Measurements from ENCODE around the gene RGS9. TPM values are rescaled to one million over a fixed set of nuclear protein-coding genes. Genes with fewer than 3 reads are reported as not detected.
A peak's percentile ranks its signal among the peaks of the same experiment; 100 is the strongest.

Gene RGS9
- total and polyA plus RNA-seq, 2 donors (not counting 1 experiment from before 2014, with no cell fraction given) = 1.6 to 1.7 TPM

DNA sequence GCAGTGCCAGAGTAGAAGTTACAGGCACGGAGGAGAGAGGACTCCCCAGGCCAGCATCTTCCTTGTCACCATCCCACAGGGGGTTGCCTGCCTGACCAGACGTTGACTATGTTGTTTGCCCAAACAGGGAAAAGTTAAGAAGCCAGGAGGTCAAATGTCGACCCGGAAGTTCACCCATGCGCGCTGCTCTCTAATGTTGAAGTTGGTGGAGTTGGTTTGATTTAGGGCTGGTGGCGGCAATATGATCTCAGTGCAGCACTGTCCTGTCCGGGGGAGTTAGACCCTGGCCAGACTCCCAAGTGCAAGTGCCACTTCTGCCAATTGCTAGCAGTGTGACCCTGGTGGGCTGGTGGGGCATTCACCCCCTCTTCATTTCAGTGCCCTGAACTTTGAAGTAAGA is 30.4 kb downstream of the RGS9 start:
- Histone ChIP-seq H3K4me3 (replicated peaks in 1 of 4; ENCODE audit: control extremely low read depth in 1 of 4, insufficient read depth in 1 of 4, low read depth in 3 of 4, low read length in 4 of 4) (no peak overlapping the region), H3K4me1 (ENCODE audit: control insufficient read depth, extremely low read depth, insufficient read depth, low read length) (peaks cover 3% of the 10 kb centered on the region), H2AFZ (ENCODE audit: low read length) (no peak overlapping the region), H3K27me3 (ENCODE audit: control insufficient read depth, insufficient read depth, low read length) (no peaks in the 10 kb centered on the region), H3K27ac (ENCODE audit: insufficient read depth, low read length) (no peak overlapping the region), H3K9ac (ENCODE audit: insufficient read depth, low read length) (no peak overlapping the region), H3K9me3 (ENCODE audit: control insufficient read depth, insufficient read depth, low read depth, low read length) (no peaks in the 10 kb centered on the region), H3K79me2 (ENCODE audit: control insufficient read depth, insufficient read depth, low read length) (no peaks in the 10 kb centered on the region), H3K4me2 (ENCODE audit: extremely low read depth, insufficient read depth, low read length) (no peak overlapping the region), H4K20me1 (ENCODE audit: control insufficient read depth, extremely low read depth, insufficient read depth, low read length) (no peaks in the 10 kb centered on the region), H3K36me3 (ENCODE audit: control insufficient read depth, insufficient read depth, low read length) (no peaks in the 10 kb centered on the region)
- TF ChIP-seq CTCF (conservative IDR thresholded peaks at IDR 0.05 in 1 of 2, IDR thresholded peaks at IDR 0.05 in 1 of 2; ENCODE audit: low read depth in 1 of 2, low read length in 2 of 2) (no peak), EZH2 (IDR thresholded peaks at IDR 0.05; ENCODE audit: low read length, missing control alignments) (no peak)
- DNase-seq (ENCODE audit: low read depth in 2 of 2) = no peak

- no peak for DNase-seq (ENCODE audit: low read depth in 2 of 2)
- Histone ChIP-seq H2AFZ (ENCODE audit: low read length) (no peak overlapping the region), H4K20me1 (ENCODE audit: control insufficient read depth, extremely low read depth, insufficient read depth, low read length) (no peaks in the 10 kb centered on the region), H3K4me1 (ENCODE audit: control insufficient read depth, extremely low read depth, insufficient read depth, low read length) (no peaks in the 10 kb centered on the region), H3K4me2 (ENCODE audit: extremely low read depth, insufficient read depth, low read length) (no peak overlapping the region), H3K36me3 (ENCODE audit: control insufficient read depth, insufficient read depth, low read length) (no peaks in the 10 kb centered on the region), H3K27me3 (ENCODE audit: control insufficient read depth, insufficient read depth, low read length) (no peaks in the 10 kb centered on the region), H3K79me2 (ENCODE audit: control insufficient read depth, insufficient read depth, low read length) (no peaks in the 10 kb centered on the region), H3K4me3 (replicated peaks in 1 of 4; ENCODE audit: control extremely low read depth in 1 of 4, insufficient read depth in 1 of 4, low read depth in 3 of 4, low read length in 4 of 4) (no peak overlapping the region), H3K27ac (ENCODE audit: insufficient read depth, low read length) (no peak overlapping the region), H3K9me3 (ENCODE audit: control insufficient read depth, insufficient read depth, low read depth, low read length) (no peaks in the 10 kb centered on the region), H3K9ac (ENCODE audit: insufficient read depth, low read length) (no peak overlapping the region)
- TF ChIP-seq EZH2 (IDR thresholded peaks at IDR 0.05; ENCODE audit: low read length, missing control alignments) = no peak
- no peak for TF ChIP-seq CTCF (conservative IDR thresholded peaks at IDR 0.05 in 1 of 2, IDR thresholded peaks at IDR 0.05 in 1 of 2; ENCODE audit: low read depth in 1 of 2, low read length in 2 of 2)
These were observed 32.5 kb downstream of the RGS9 start for GRCh38 chr17:65169691-65170090.

DNA sequence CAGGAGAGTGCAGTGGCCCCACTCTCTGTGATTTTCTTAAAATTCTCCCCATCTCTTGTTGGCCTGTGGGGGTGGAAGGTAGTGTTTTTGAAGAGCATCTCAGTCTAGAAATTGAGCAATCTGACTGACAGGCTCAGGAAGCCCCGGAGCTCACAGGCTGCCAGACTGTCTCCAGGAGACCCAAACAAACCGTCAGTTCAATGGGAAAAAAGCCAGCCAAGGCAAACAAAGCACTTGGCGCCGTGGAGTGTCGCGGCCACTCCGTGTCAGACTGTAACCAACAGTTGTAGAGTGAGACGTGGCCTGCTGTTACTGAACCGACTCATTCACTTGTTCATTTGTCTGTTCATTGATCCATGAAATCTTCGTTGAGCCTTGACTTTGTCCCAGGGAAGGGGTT is 33.7 kb downstream of the RGS9 start:
- Histone ChIP-seq H3K27ac (ENCODE audit: insufficient read depth, low read length) (no peak overlapping the region), H3K9me3 (ENCODE audit: control insufficient read depth, insufficient read depth, low read depth, low read length) (no peaks in the 10 kb centered on the region)

More for the DNA sequence above, 33.7 kb downstream of the RGS9 start:
- H3K79me2 ChIP-seq (ENCODE audit: control insufficient read depth, insufficient read depth, low read length) = no peaks in the 10 kb centered on the region
- no peak overlapping the region for H3K4me2 ChIP-seq (ENCODE audit: extremely low read depth, insufficient read depth, low read length)
- no peaks in the 10 kb centered on the region for H3K36me3 ChIP-seq (ENCODE audit: control insufficient read depth, insufficient read depth, low read length)
- H2AFZ ChIP-seq (ENCODE audit: low read length) = no peak overlapping the region
- H3K27me3 ChIP-seq (ENCODE audit: control insufficient read depth, insufficient read depth, low read length) = no peaks in the 10 kb centered on the region
- TF ChIP-seq EZH2 (IDR thresholded peaks at IDR 0.05; ENCODE audit: low read length, missing control alignments) (no peak), CTCF (conservative IDR thresholded peaks at IDR 0.05 in 1 of 2, IDR thresholded peaks at IDR 0.05 in 1 of 2; ENCODE audit: low read depth in 1 of 2, low read length in 2 of 2) (no peak)
- H3K9ac ChIP-seq (ENCODE audit: insufficient read depth, low read length) = no peak overlapping the region
- H3K4me1 ChIP-seq (ENCODE audit: control insufficient read depth, extremely low read depth, insufficient read depth, low read length) = no peaks in the 10 kb centered on the region
- H3K4me3 ChIP-seq (replicated peaks in 1 of 4; ENCODE audit: control extremely low read depth in 1 of 4, insufficient read depth in 1 of 4, low read depth in 3 of 4, low read length in 4 of 4) = no peak overlapping the region
- DNase-seq (ENCODE audit: low read depth in 2 of 2) = peak in 1 of 2 donors; percentile 53
- no peaks in the 10 kb centered on the region for H4K20me1 ChIP-seq (ENCODE audit: control insufficient read depth, extremely low read depth, insufficient read depth, low read length)

All from fibroblast of lung (primary cell).